PC-3 (cell line): ENCODE measurements around the gene C6orf136. TPM values are rescaled to one million over a fixed set of nuclear protein-coding genes. Genes with fewer than 3 reads are reported as not detected.
A peak's percentile ranks its signal among the peaks of the same experiment; 100 is the strongest.

Source experiments
- ATAC-seq: fragments of 200-7000 bp; cut with Tn5 transposase; 2 replicates; pipeline ENCODE4 v1.9.1; 2020; ENCODE audit warnings: mild to moderate bottlenecking, moderate library complexity
- BruUV-seq: library from RNA; stranded (reverse); fragments of 400-500 nt; replicated peaks from 2 replicates; lab custom pipeline; 2021; lab: Mats Ljungman, UMichigan
- CTCF ChIA-PET: fragments of 300-600 bp; sonication (Branson Sonifier 250); formaldehyde crosslinking; loops from one replicate; lab custom pipeline; 2022; ENCODE audit warnings: antibody characterized with exemption; lab: Charles Lee
- POLR2A ChIA-PET: fragments of 300-600 bp; sonication (Branson Sonifier 250); formaldehyde crosslinking; loops from one replicate; lab custom pipeline; 2022; ENCODE audit warnings: antibody characterized with exemption; ENCODE audit not compliant: unreplicated experiment; lab: Charles Lee
- DNase-seq: peaks from one replicate; pipeline ENCODE4 v3.0.0-alpha.2; 2015
- H2AFZ ChIP-seq: fragments of 300-600 bp; sonication (generic); 2 replicates; pipeline ENCODE4 v1.6.0; 2016; ENCODE audit warnings: antibody characterized with exemption, low read length
- H3F3A ChIP-seq: fragments of 300-600 bp; sonication (generic); one replicate; pipeline ENCODE4 v1.6.0; 2017; ENCODE audit warnings: antibody characterized with exemption, low read length, control low read depth, mild to moderate bottlenecking; ENCODE audit not compliant: unreplicated experiment
- H3K27ac ChIP-seq: fragments of 300-600 bp; sonication (generic); 2 replicates; pipeline ENCODE4 v1.5.1; 2016; ENCODE audit warnings: mild to moderate bottlenecking, low read length
- H3K27me3 ChIP-seq: fragments of 300-600 bp; sonication (generic); 2 replicates; pipeline ENCODE4 v1.6.1; 2016; ENCODE audit warnings: low read length, mixed read lengths
- H3K36me3 ChIP-seq: fragments of 300-600 bp; sonication (generic); 2 replicates; pipeline ENCODE4 v1.6.1; 2016; ENCODE audit warnings: low read depth, mixed run types, low read length, mixed read lengths
- H3K4me1 ChIP-seq: fragments of 300-600 bp; sonication (generic); 2 replicates; pipeline ENCODE4 v1.5.1; 2016; ENCODE audit warnings: low read length; ENCODE audit not compliant: insufficient read depth
- H3K4me2 ChIP-seq: fragments of 300-600 bp; sonication (generic); 2 replicates; pipeline ENCODE4 v1.6.0; 2016; ENCODE audit warnings: low read length
- H3K4me3 ChIP-seq: fragments of 300-600 bp; sonication (generic); 2 replicates; pipeline ENCODE4 v1.5.1; 2016; ENCODE audit warnings: mild to moderate bottlenecking, low read length, mixed read lengths
- H3K79me2 ChIP-seq: fragments of 300-600 bp; sonication (generic); 2 replicates; pipeline ENCODE4 v1.6.1; 2017; ENCODE audit warnings: low read length, mixed read lengths
- H3K9ac ChIP-seq: fragments of 300-600 bp; sonication (generic); 2 replicates; pipeline ENCODE4 v1.6.0; 2016; ENCODE audit warnings: mild to moderate bottlenecking, low read length
- H3K9me2 ChIP-seq: fragments of 300-600 bp; sonication (generic); replicated peaks from 2 replicates; pipeline ENCODE4 v1.6.1; 2016; ENCODE audit warnings: mixed run types, low read length, mixed read lengths
- H3K9me3 ChIP-seq: fragments of 300-600 bp; sonication (generic); 2 replicates; pipeline ENCODE4 v1.6.1; 2016; ENCODE audit warnings: low read length, mixed read lengths
- H4K20me1 ChIP-seq: fragments of 300-600 bp; sonication (generic); 2 replicates; pipeline ENCODE4 v1.6.1; 2016; ENCODE audit warnings: low read length, mixed read lengths
- EZH2 ChIP-seq: fragments of 300-600 bp; sonication (generic); IDR thresholded peaks from one replicate; pipeline ENCODE4 v1.6.1; 2017; ENCODE audit warnings: antibody characterized with exemption, mild to moderate bottlenecking, low read length; ENCODE audit not compliant: unreplicated experiment
- EZH2phosphoT487 ChIP-seq: fragments of 300-600 bp; sonication (generic); IDR thresholded peaks from 2 replicates; pipeline ENCODE4 v1.6.1; 2018; ENCODE audit warnings: mild to moderate bottlenecking, antibody characterized with exemption, low read length, borderline replicate concordance
- intact Hi-C: fragments of 100-400 bp; cut with micrococcal nuclease; formaldehyde crosslinking; loops from 2 replicates; pipeline ENCODE4 v1.9.0; 2023
- total RNA-seq: library from RNA; depleted of rRNA; stranded (reverse); fragments of >200 nt; gene quantifications from 2 replicates; pipeline ENCODE4 v1.2.3, GENCODE V29; 2014
- TF ChIP-seq, protein P1 (sequence below): fragments of 300-600 bp; sonication (generic); conservative IDR thresholded peaks from 2 replicates; pipeline ENCODE4 v1.5.1; 2017; ENCODE audit warnings: antibody characterized with exemption, low read depth, mild to moderate bottlenecking, low read length

C6orf136 gene
- total RNA-seq, 1 experiment from 2014 or later: 18.7 TPM

DNA sequence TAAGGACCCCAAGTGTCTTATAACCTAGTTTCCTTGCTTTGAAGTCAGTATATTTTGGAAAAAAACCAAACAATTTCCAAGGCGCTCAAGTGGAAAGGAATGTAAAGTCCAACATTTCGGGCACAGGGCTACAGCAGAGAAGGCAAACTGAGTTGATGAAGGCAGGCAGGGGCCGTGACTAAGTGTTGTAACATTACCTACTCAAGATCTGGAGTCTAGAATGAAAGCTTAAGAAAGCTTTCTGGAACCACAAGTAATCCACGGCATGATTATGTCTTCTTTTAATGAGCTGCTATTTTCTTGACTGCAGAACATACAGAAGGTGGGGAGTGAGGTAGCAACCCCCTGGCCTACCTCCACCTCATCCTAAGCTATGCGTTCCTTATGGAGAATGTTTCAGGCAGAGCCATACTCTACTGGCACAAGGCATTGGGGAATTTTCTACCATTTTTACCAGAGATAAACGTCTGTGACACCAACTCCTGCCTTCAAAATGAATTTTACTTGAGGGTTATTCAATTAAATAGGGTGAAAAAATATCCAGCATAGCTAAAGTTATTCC lies 34.2 kb upstream of the C6orf136 start:
- no peak for ATAC-seq
- H4K20me1 ChIP-seq: peaks cover 42% of the 10 kb centered on the region
- H3F3A ChIP-seq: peaks cover 25% of the 10 kb centered on the region
- CTCF ChIA-PET: interaction anchor here (0.7 to 1.9 kb wide), 5 partner anchors 13 to 127 kb away, joined by 3 to 6 read pairs (median 4); no protein-coding TSS in a partner anchor
- no peak overlapping the region for H2AFZ ChIP-seq
- TF ChIP-seq EZH2 (no peak), EZH2phosphoT487 (no peak)
- TF ChIP-seq, protein P1, sequence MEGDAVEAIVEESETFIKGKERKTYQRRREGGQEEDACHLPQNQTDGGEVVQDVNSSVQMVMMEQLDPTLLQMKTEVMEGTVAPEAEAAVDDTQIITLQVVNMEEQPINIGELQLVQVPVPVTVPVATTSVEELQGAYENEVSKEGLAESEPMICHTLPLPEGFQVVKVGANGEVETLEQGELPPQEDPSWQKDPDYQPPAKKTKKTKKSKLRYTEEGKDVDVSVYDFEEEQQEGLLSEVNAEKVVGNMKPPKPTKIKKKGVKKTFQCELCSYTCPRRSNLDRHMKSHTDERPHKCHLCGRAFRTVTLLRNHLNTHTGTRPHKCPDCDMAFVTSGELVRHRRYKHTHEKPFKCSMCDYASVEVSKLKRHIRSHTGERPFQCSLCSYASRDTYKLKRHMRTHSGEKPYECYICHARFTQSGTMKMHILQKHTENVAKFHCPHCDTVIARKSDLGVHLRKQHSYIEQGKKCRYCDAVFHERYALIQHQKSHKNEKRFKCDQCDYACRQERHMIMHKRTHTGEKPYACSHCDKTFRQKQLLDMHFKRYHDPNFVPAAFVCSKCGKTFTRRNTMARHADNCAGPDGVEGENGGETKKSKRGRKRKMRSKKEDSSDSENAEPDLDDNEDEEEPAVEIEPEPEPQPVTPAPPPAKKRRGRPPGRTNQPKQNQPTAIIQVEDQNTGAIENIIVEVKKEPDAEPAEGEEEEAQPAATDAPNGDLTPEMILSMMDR: no peak
- peak; percentile 37 for DNase-seq
- intact Hi-C loops: no loop called here
- H3K79me2 ChIP-seq: peaks cover 60% of the 10 kb centered on the region
- H3K4me2 ChIP-seq: peak overlapping the region; percentile 99
- H3K9me3 ChIP-seq: no peaks in the 10 kb centered on the region
- no peak overlapping the region for H3K9ac ChIP-seq
- H3K4me1 ChIP-seq: peaks cover 30% of the 10 kb centered on the region
- H3K9me2 ChIP-seq: no peaks in the 10 kb centered on the region
- no peak overlapping the region for H3K4me3 ChIP-seq
- POLR2A ChIA-PET: interaction anchor here (0.7 kb wide), 2 partner anchors 12 to 75 kb away, joined by 3 read pairs; no protein-coding TSS in a partner anchor
- peaks cover 38% of the 10 kb centered on the region for H3K36me3 ChIP-seq
- H3K27ac ChIP-seq: no peak overlapping the region
- no peaks in the 10 kb centered on the region for H3K27me3 ChIP-seq
- no TSS peak for BruUV-seq

- H3K4me2 ChIP-seq: peak overlapping the region; percentile 99
- intact Hi-C loops: no loop called here
- H2AFZ ChIP-seq: no peak overlapping the region
- peaks cover 67% of the 10 kb centered on the region for H3K79me2 ChIP-seq
- H4K20me1 ChIP-seq: peaks cover 42% of the 10 kb centered on the region
- no TSS peak for BruUV-seq
- no peak overlapping the region for H3K27ac ChIP-seq
- DNase-seq (peak; percentile 48), ATAC-seq (no peak)
- peak overlapping the region; percentile 39; the same call in 1 of the 2 replicates for H3K4me3 ChIP-seq
- no peak overlapping the region for H3K9ac ChIP-seq
- TF ChIP-seq EZH2: no peak
- TF ChIP-seq, protein P1: no peak
- no peak for TF ChIP-seq EZH2phosphoT487
- no peaks in the 10 kb centered on the region for H3K9me3 ChIP-seq
- peaks cover 36% of the 10 kb centered on the region for H3K36me3 ChIP-seq
- H3K4me1 ChIP-seq: peaks cover 32% of the 10 kb centered on the region
- ChIA-PET CTCF (interaction anchor here (0.7 to 1.9 kb wide), 3 partner anchors 69 to 117 kb away, joined by 3 to 6 read pairs (median 4); no protein-coding TSS in a partner anchor), POLR2A (interaction anchor here (0.6 to 0.7 kb wide), 2 partner anchors 61 to 75 kb away, joined by 3 read pairs; no protein-coding TSS in a partner anchor)
- H3K27me3 ChIP-seq: no peaks in the 10 kb centered on the region
- H3F3A ChIP-seq: peaks cover 25% of the 10 kb centered on the region
- H3K9me2 ChIP-seq: no peaks in the 10 kb centered on the region
Measured at GRCh38 chr6:30613251-30614043, 33.5 kb upstream of the C6orf136 start.
